HCEC 1CT (cell line): ENCODE data around the gene CERS6.
"Not testable (repeated sequence)": the region's sequence is repeated elsewhere in the genome, so short reads cannot be mapped to it uniquely, and the experiment has no call there.

Experiments used
- DNase-seq: peaks from one replicate; pipeline ENCODE4 v3.0.0-alpha.2; 2017

The CERS6 gene

GRCh38 chr2:168649562-168649961 lies 193.5 kb downstream of the CERS6 start:
- no peak for DNase-seq

DNA sequence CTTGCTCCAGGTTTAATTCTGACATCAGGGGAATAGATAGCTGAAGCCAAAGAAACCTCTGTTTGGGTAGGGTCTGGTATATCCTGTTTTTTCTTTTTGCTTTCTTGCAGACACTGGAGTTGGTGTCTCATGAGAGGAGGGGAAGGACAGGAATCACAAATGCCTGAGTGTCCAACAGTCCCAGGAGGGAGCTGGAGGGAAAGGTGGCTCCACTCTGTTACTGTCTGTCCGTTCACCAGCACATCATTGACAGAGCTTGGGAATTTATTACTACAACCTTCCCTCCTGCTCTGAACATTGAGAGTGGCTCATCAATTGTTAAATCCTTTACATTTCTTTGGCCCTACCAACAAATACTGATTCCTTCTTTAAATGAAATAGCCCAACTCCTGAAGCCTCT lies 194.1 kb downstream of the CERS6 start:
- no peak for DNase-seq

- DNase-seq: no peak
Measured at GRCh38 chr2:168650781-168651180, 194.7 kb downstream of the CERS6 start.

DNA sequence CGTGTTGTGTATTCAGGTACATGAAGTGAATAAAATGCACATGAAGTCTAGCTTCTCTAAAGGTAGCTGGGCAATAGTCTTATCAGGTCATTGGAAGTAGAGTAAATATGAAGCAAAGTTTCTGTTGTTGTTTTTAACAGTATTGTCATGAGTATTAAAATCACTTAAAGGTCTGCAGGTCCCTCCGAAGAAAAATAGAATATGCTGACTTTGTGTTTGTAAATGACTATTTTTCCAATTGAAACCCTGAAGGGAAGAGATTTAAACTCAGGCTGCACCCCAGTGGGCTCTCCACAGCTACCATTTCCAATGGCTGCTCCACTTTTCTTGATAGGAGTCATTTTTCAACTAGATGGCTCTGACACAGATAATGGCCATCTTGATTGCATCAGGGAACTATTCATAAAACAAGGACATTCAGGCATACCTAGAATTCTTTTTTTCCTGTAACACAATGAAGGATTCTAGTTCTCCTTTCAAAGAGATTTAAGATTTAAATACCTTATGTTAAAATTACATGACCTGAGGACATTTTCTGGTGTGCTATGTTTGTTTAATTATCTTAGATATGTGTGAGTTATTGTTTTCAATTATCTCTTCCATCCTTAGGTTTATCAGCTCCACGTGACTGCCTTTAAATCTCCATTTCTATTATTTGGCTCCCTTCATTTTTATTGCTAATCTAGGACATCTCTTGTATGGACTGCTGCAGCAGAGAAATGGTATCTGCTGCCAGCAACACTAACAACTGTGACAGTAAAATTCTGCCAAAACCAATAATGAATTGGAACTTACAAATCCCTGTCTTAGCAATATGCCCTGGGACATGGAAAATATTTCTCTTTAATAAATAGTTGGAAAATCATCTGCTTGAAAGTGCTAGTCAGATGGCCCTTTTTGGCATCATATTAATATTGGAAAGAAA lies 197.2 kb downstream of the CERS6 start:
- no peak for DNase-seq

GRCh38 chr2:168654705-168655104 lies 198.6 kb downstream of the CERS6 start:
- DNase-seq: no peak

DNA sequence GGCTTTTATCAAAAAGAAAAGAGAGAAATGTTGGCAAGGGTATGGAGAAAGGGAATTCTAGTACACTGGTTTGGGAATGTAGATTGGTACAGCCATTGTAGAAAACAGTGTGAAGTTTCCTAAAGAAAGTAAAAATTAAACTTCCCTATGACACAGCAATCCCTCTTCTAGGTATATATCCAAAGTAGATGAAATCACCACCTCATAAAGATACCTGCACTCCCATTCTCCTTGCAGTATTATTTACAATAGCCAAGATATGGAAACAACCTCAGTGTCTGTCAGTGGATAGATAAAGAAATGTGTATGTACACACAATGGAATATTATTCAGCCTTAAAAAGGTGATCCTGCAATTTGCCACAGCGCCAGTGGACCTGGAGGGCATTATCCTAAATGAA lies 199.1 kb downstream of the CERS6 start:
- no peak for DNase-seq

DNA sequence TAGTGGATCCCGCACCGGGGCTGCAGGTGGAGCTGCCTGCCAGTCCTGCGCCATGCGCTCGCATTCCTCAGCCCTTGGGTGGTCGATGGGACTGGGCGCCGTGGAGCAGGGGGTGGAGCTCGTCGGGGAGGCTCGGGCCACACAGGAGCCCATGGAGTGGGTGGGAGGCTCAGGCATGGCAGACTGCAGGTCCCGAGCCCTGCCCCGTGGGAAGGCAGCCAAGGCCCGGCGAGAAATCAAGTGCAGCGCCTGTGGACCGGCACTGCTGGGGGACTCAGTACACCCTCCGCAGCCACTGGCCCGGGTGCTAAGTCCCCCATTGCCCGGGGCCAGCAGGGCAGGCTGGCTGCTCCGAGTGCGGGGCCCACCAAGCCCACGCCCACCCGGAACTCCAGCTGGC lies 201.3 kb downstream of the CERS6 start:
- DNase-seq: not testable (repeated sequence)

- no peak for DNase-seq
Measured at GRCh38 chr2:168658706-168659105, 202.6 kb downstream of the CERS6 start.

GRCh38 chr2:168660870-168661862 lies 205.1 kb downstream of the CERS6 start:
- no peak for DNase-seq

GRCh38 chr2:168661863-168662256 lies 205.8 kb downstream of the CERS6 start:
- no peak for DNase-seq

DNA sequence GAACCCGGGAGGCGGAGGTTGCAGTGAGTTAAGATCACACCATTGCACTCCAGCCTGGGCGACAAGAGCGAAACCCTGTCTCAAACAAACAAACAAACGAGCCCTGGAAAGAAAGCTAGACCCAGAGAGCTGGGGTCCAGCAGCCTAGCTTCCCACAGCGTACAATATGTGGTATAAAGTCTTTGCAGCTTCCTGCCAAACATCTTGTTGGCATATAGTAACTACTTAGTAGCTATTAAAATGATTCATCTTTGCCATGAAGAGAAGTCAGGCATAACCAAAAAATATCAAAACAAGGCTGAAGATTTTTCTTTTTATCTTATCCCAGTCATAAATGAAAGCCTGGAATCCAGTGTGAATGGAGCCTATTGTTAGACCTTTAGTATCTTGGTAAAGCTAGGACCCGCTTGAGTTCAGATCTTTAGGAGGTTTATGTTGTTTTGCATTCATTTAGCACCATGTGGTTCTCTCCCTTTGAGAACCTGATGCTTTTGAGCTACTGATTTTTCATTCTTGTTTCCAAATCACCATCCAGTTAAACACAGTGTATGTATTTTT lies 206.7 kb downstream of the CERS6 start:
- no peak for DNase-seq

GRCh38 chr2:168663993-168664392 lies 207.9 kb downstream of the CERS6 start:
- DNase-seq: no peak

- not testable (repeated sequence) for DNase-seq
Measured at GRCh38 chr2:168664715-168665114, 208.6 kb downstream of the CERS6 start.

DNA sequence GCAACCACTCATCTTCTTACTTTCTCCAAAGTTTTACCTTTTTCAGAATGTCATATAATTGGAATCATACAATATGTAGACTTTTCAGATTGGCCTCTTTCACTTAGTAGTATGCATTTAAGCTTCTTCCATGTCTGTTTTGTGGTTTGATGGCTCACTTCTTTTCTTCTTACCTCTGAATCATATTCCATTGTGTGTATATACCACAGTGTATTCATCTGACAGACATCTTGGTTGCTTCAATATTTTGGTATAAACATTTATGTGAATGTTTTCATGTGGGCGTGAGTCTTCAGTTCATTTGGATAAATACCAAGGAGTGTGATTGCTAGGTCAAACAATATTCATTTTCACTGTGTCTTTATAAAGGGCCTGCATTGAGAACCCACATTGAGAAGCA lies 210.3 kb downstream of the CERS6 start:
- DNase-seq: peak; percentile 65

GRCh38 chr2:168667156-168667555 lies 211.1 kb downstream of the CERS6 start:
- no peak for DNase-seq

DNA sequence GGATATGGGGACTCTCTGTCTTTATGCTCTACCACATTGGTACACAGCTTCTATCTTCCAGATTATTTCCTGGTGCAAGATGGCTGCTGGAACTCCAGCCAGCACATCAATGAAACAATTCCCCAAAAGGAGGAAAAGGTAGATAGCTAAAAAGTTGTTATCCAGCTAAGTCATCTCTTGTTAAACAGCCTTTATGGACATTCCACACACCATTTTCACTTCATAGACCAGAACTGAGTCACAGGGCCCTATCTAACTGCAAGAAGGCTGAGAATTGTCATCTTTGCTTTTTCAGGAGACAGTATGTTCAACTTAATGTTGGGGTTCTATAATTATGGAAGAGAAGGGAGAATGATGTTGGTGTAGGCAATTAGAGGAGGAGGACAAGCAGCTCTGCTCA lies 213.1 kb downstream of the CERS6 start:
- no peak for DNase-seq

GRCh38 chr2:168670478-168670877 lies 214.4 kb downstream of the CERS6 start:
- DNase-seq: no peak

DNA sequence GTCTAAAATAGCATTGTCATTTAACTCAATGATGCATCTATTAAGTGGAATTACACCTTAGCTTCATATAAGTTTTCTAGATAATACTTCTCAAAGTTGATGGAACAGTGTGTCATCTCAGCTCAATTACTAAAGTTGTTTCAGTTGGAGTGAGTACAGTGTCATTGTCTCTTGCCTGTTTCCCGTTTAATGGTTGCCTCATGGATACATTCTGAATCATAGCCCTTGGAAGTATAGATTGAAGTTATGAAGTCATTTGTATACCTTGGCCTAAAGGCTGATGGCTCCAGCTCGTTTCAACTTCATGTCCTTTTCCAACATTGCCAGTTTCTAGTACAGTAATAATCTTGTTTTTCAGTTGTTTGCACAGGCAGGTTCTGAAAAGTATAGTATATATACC lies 215.9 kb downstream of the CERS6 start:
- DNase-seq: peak; percentile 47

GRCh38 chr2:168673265-168674189 lies 217.5 kb downstream of the CERS6 start:
- DNase-seq: no peak

DNA sequence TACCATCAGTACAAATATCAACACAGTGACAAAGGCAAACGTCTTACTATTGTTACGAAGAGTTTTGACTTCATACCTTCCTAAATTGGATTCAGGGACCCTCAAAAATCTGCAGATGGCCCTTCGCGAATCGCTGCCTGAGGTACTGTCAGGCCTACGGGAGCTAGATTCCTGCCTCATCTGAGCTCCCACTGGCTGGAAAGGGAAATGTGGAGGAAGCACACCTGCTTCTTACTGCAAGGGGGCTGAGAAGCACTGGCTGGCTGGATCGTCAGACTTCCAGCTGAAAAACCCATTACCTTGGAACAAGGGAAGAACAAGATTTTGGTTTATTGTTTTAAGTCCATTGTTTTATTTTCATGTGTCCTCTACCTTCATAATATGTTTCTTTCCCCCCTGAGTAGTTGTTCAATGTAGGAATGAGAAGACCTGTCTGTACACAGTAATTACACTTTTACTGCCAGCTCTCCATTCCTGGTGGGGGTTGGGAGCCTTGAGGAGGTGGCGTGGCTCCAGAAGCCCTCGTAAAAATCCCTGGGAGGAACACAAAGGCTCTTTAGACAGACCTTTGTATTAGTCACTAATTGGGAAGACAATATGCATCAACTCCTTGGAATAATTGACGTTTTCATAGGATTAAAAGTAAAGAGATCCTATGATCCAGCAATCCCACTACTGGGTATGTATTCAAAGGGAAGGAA lies 222.2 kb downstream of the CERS6 start:
- no peak for DNase-seq

DNA sequence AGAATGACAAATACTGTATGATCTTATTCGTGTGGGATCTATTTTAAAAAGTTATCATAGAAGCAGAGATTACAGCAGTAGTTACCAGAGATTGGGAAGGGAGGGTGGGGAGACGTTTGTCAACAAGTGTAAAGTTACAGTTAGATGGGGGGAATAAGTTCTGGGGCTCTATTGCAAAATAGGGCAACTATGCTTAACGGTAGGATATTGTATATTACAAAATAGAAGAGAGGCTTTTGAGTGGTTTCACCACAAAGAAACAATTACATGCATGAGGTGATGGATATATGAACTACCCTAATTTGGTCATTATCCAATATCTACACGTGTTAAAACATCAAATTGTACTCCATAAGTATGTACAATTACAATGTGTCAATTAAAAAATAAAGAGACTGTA lies 223.0 kb downstream of the CERS6 start:
- DNase-seq: no peak
